ENCODE data around the gene FRS2. TPM values are rescaled to one million over a fixed set of nuclear protein-coding genes. Genes with fewer than 3 reads are reported as not detected.

The FRS2 gene
- total RNA-seq, 1 donor from 2014 or later, result 31.0 TPM

DNA sequence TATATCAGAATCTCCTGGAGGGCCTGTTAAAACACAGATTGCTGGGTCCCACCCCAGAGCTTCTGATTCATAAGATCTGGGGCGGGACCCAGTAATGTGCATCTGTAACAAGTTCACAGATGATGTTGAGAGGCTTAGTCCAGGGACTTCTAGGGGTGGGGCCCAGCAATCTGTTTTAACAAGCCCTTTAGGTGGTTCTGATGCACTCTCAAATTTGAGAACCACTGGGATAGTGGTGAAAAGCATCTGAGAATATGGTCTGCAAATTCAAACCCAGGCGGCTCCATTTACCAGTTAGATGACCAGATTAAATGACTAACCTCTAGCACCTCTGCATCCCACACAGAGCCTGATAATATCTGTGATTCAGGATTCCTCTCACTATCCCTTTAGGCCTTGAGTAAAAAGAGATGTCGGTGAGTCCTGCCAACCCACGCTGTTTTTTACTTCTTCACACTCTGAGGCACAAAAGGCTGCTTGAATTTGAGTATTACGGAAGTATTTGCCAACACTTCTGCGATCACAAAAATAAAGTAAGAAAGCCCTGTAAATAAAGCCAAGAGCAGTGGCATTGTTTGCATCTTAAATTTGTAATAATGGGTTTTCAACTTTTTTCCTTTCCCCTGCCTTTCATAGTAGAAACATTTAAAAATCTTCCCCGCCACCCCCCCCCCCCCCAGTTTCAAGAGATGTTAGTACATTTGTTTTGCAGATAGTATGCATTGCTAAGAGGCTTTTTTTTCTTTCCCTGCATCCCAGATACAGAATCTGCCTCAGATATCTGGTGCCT lies 1.8 kb upstream of the FRS2 start:
- H3K27ac ChIP-seq, result no peak overlapping the region
- TF ChIP-seq, protein P1, sequence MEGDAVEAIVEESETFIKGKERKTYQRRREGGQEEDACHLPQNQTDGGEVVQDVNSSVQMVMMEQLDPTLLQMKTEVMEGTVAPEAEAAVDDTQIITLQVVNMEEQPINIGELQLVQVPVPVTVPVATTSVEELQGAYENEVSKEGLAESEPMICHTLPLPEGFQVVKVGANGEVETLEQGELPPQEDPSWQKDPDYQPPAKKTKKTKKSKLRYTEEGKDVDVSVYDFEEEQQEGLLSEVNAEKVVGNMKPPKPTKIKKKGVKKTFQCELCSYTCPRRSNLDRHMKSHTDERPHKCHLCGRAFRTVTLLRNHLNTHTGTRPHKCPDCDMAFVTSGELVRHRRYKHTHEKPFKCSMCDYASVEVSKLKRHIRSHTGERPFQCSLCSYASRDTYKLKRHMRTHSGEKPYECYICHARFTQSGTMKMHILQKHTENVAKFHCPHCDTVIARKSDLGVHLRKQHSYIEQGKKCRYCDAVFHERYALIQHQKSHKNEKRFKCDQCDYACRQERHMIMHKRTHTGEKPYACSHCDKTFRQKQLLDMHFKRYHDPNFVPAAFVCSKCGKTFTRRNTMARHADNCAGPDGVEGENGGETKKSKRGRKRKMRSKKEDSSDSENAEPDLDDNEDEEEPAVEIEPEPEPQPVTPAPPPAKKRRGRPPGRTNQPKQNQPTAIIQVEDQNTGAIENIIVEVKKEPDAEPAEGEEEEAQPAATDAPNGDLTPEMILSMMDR (IDR thresholded peaks at IDR 0.05), result no peak
- intact Hi-C loops (cut with DNase I), result no loop called here

DNA sequence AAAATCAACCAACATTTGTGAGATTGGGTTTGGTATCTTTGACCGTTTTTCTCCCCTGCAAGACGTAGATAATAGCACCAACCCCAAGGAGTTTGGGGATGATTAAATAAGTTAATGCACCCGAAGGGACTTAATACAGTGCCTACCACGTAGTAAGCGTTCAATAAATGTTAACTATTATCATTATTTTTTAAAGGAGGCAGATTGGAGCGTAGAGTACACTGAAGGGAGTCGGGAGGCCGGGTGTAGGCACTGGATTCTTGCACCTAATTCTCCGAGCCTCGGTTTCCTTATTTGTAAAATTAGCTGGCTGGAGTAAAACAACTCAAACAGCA lies 367 bp upstream of the FRS2 start:
- Histone ChIP-seq H3K36me3 (no peaks in the 10 kb centered on the region), H3K9me3 (no peaks in the 10 kb centered on the region), H3K4me1 (peaks cover 39% of the 10 kb centered on the region), H3K27me3 (no peaks in the 10 kb centered on the region), H3K27ac (peak overlapping the region; percentile 93), H3K4me3 (peak overlapping the region; percentile 80)
- TF ChIP-seq, protein P1 (IDR thresholded peaks at IDR 0.05), result no peak
- ATAC-seq (no peak), DNase-seq (no peak)
- intact Hi-C loops (cut with DNase I), result no loop called here

More for the DNA sequence above, 1.8 kb upstream of the FRS2 start:
- ATAC-seq, result no peak
- Histone ChIP-seq H3K4me3 (no peak overlapping the region), H3K36me3 (no peaks in the 10 kb centered on the region), H3K4me1 (peaks cover 26% of the 10 kb centered on the region), H3K9me3 (no peaks in the 10 kb centered on the region), H3K27me3 (no peaks in the 10 kb centered on the region)
- DNase-seq, result no peak

DNA sequence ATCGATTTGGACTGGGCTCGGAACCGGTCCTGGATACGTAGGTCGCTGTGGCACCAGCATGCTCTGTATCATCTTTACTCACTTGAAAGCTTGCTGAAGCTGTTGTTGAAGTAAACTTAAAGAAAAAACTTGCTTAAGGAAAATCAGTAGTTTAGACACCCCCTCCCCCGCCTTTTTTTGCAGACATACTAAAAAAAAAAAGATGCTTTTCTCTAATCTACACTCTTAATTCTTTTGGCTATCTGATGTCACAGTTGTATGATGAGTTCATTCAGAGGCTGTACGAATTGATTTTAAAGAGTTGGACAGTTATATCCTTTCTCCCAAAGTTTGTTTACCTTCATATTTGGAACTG lies 865 bp downstream of the FRS2 start:
- ATAC-seq (no peak), DNase-seq (no peak)
- H3K36me3 ChIP-seq, result no peaks in the 10 kb centered on the region
- H3K4me3 ChIP-seq, result peak overlapping the region; percentile 80
- H3K4me1 ChIP-seq, result peaks cover 50% of the 10 kb centered on the region
- H3K27me3 ChIP-seq, result no peaks in the 10 kb centered on the region
- intact Hi-C loops (cut with DNase I), result no loop called here
- no peaks in the 10 kb centered on the region for H3K9me3 ChIP-seq
- peak overlapping the region; percentile 93 for H3K27ac ChIP-seq
- TF ChIP-seq, protein P1 (IDR thresholded peaks at IDR 0.05), result no peak

DNA sequence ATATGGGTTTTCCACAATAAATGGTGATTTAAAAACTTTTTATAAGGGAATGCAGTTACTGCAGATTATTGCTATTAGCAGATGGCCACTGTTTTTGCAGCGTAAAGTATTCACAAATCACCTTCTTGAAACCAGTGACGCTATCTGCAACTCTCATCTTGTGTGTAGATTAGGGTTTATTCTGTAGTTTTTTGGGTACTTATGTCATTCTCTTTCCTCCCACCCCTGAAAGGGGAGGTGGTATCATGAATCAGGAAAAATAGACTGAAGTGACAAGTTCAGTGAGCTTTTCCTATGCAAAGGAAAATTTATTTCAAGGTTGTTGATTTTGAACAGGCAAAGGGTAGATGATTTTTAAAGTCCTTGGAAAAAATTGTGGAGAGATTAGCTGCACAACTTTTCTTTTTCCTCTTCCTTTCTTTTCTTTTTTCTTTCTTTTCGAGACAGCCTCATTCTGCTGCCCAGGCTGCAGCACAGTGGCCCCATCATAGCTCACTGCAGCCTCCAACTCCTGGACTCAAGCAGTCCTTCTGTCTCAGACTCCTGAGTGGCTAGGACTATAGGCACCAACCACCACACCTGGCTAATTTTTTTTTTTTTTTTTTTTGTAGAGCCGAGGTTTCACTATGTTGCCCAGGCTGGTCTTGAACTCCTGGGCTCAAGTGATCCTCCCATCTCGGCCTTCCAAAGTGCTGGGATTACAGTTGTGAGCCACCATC lies 1.6 kb downstream of the FRS2 start:
- ATAC-seq (no peak), DNase-seq (no peak)
- H3K36me3 ChIP-seq, result no peaks in the 10 kb centered on the region
- no peak overlapping the region for H3K27ac ChIP-seq
- H3K9me3 ChIP-seq, result no peaks in the 10 kb centered on the region
- intact Hi-C loops (cut with DNase I), result no loop called here
- TF ChIP-seq, protein P1 (IDR thresholded peaks at IDR 0.05), result no peak
- peaks cover 58% of the 10 kb centered on the region for H3K4me1 ChIP-seq
- H3K4me3 ChIP-seq, result peak overlapping the region; percentile 80
- no peaks in the 10 kb centered on the region for H3K27me3 ChIP-seq

DNA sequence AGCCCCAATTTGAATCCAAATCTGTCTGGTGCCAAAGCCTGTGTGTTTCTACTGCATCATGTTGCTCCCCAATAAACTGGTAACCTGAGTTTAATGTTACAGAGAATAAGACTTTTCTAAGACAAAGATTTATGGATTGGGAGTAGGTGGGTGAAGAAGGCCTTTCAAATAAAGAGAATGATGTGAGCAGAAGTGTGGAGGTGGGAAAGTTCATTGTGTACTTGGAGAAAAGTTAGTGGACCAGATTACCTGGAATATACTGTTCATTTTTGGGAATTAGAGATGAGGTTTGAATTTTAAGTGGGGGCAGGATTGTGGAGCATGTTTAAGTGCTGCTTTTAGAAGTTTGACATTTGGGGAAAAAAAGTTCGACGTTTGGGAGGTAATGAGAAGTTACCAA lies 3.1 kb downstream of the FRS2 start:
- H3K27ac ChIP-seq, result no peak overlapping the region

More for the DNA sequence above, 3.1 kb downstream of the FRS2 start:
- intact Hi-C loops (cut with DNase I), result no loop called here
- Histone ChIP-seq H3K9me3 (no peaks in the 10 kb centered on the region), H3K4me1 (peaks cover 58% of the 10 kb centered on the region), H3K27me3 (no peaks in the 10 kb centered on the region), H3K4me3 (no peak overlapping the region), H3K36me3 (no peaks in the 10 kb centered on the region)
- TF ChIP-seq, protein P1 (IDR thresholded peaks at IDR 0.05), result no peak
- DNase-seq (no peak), ATAC-seq (no peak)
